ENCODE results near the gene LARP4B.

Gene LARP4B

GRCh38 chr10:813286-813685 is 118.2 kb downstream of the LARP4B start:
- Mint-ChIP-seq H3K27ac (no peak overlapping the region), H3K36me3 (ENCODE audit: low read depth) (peaks cover 35% of the 10 kb centered on the region), H3K27me3 (ENCODE audit: low read depth) (no peaks in the 10 kb centered on the region), H3K4me3 (no peak overlapping the region), H3K4me1 (ENCODE audit: low read depth) (no peaks in the 10 kb centered on the region), H3K9me3 (no peaks in the 10 kb centered on the region)

- Mint-ChIP-seq H3K27me3 (ENCODE audit: low read depth) (no peaks in the 10 kb centered on the region), H3K27ac (no peak overlapping the region), H3K9me3 (no peaks in the 10 kb centered on the region), H3K36me3 (ENCODE audit: low read depth) (peaks cover 35% of the 10 kb centered on the region), H3K4me3 (no peak overlapping the region), H3K4me1 (ENCODE audit: low read depth) (no peaks in the 10 kb centered on the region)
These were observed 118.7 kb downstream of the LARP4B start for GRCh38 chr10:812787-813186.

GRCh38 chr10:811379-812175 is 119.9 kb downstream of the LARP4B start:
- Mint-ChIP-seq H3K4me3 (no peak overlapping the region), H3K9me3 (no peaks in the 10 kb centered on the region), H3K27me3 (ENCODE audit: low read depth) (no peaks in the 10 kb centered on the region), H3K27ac (no peak overlapping the region), H3K36me3 (ENCODE audit: low read depth) (peaks cover 32% of the 10 kb centered on the region), H3K4me1 (ENCODE audit: low read depth) (no peaks in the 10 kb centered on the region)

- Mint-ChIP-seq H3K9me3 (no peaks in the 10 kb centered on the region), H3K4me1 (ENCODE audit: low read depth) (no peaks in the 10 kb centered on the region), H3K36me3 (ENCODE audit: low read depth) (peaks cover 29% of the 10 kb centered on the region), H3K27ac (no peak overlapping the region), H3K4me3 (no peak overlapping the region), H3K27me3 (ENCODE audit: low read depth) (no peaks in the 10 kb centered on the region)
These were observed 121.1 kb downstream of the LARP4B start for GRCh38 chr10:810351-810846.

GRCh38 chr10:809671-810350 is 121.7 kb downstream of the LARP4B start:
- H3K4me3 Mint-ChIP-seq = no peak overlapping the region
- peaks cover under 1% of the 10 kb centered on the region for H3K4me1 Mint-ChIP-seq (ENCODE audit: low read depth)
- no peak overlapping the region for H3K27ac Mint-ChIP-seq
- H3K27me3 Mint-ChIP-seq (ENCODE audit: low read depth) = no peaks in the 10 kb centered on the region
- no peaks in the 10 kb centered on the region for H3K9me3 Mint-ChIP-seq
- H3K36me3 Mint-ChIP-seq (ENCODE audit: low read depth) = peaks cover 24% of the 10 kb centered on the region

- Mint-ChIP-seq H3K27me3 (ENCODE audit: low read depth) (no peaks in the 10 kb centered on the region), H3K27ac (no peak overlapping the region), H3K4me1 (ENCODE audit: low read depth) (peaks cover 3% of the 10 kb centered on the region), H3K9me3 (no peaks in the 10 kb centered on the region), H3K4me3 (no peak overlapping the region), H3K36me3 (ENCODE audit: low read depth) (peaks cover 17% of the 10 kb centered on the region)
These were observed 123.5 kb downstream of the LARP4B start for GRCh38 chr10:807958-808353.

- no peak overlapping the region for H3K27ac Mint-ChIP-seq
- H3K27me3 Mint-ChIP-seq (ENCODE audit: low read depth) = no peaks in the 10 kb centered on the region
- H3K4me1 Mint-ChIP-seq (ENCODE audit: low read depth) = peaks cover 3% of the 10 kb centered on the region
- no peak overlapping the region for H3K4me3 Mint-ChIP-seq
- H3K9me3 Mint-ChIP-seq = no peaks in the 10 kb centered on the region
- H3K36me3 Mint-ChIP-seq (ENCODE audit: low read depth) = peaks cover 15% of the 10 kb centered on the region
These were observed 124.1 kb downstream of the LARP4B start for GRCh38 chr10:807163-807957.

GRCh38 chr10:806451-807162 is 124.9 kb downstream of the LARP4B start:
- Mint-ChIP-seq H3K27me3 (ENCODE audit: low read depth) (no peaks in the 10 kb centered on the region), H3K27ac (no peak overlapping the region), H3K4me3 (no peak overlapping the region), H3K36me3 (ENCODE audit: low read depth) (peaks cover 14% of the 10 kb centered on the region), H3K4me1 (ENCODE audit: low read depth) (peaks cover 3% of the 10 kb centered on the region), H3K9me3 (no peaks in the 10 kb centered on the region)

GRCh38 chr10:805620-806305 is 125.7 kb downstream of the LARP4B start:
- Mint-ChIP-seq H3K4me1 (ENCODE audit: low read depth) (peaks cover 3% of the 10 kb centered on the region), H3K27me3 (ENCODE audit: low read depth) (no peaks in the 10 kb centered on the region), H3K27ac (no peak overlapping the region), H3K4me3 (no peak overlapping the region), H3K9me3 (no peaks in the 10 kb centered on the region), H3K36me3 (ENCODE audit: low read depth) (peaks cover 14% of the 10 kb centered on the region)

GRCh38 chr10:804787-805619 is 126.5 kb downstream of the LARP4B start:
- H3K4me1 Mint-ChIP-seq (ENCODE audit: low read depth) = peaks cover 3% of the 10 kb centered on the region
- H3K36me3 Mint-ChIP-seq (ENCODE audit: low read depth) = peaks cover 14% of the 10 kb centered on the region
- H3K9me3 Mint-ChIP-seq = peaks cover 4% of the 10 kb centered on the region
- no peak overlapping the region for H3K4me3 Mint-ChIP-seq
- no peak overlapping the region for H3K27ac Mint-ChIP-seq
- H3K27me3 Mint-ChIP-seq (ENCODE audit: low read depth) = no peaks in the 10 kb centered on the region

- Mint-ChIP-seq H3K27ac (no peak overlapping the region), H3K4me3 (no peak overlapping the region), H3K4me1 (ENCODE audit: low read depth) (peaks cover 3% of the 10 kb centered on the region), H3K36me3 (ENCODE audit: low read depth) (peaks cover 14% of the 10 kb centered on the region), H3K9me3 (peaks cover 11% of the 10 kb centered on the region), H3K27me3 (ENCODE audit: low read depth) (no peaks in the 10 kb centered on the region)
These were observed 127.2 kb downstream of the LARP4B start for GRCh38 chr10:804191-804781.

- peaks cover 13% of the 10 kb centered on the region for H3K36me3 Mint-ChIP-seq (ENCODE audit: low read depth)
- peaks cover 22% of the 10 kb centered on the region for H3K9me3 Mint-ChIP-seq
- H3K27me3 Mint-ChIP-seq (ENCODE audit: low read depth) = no peaks in the 10 kb centered on the region
- H3K4me1 Mint-ChIP-seq (ENCODE audit: low read depth) = peaks cover 3% of the 10 kb centered on the region
- H3K4me3 Mint-ChIP-seq = no peak overlapping the region
- no peak overlapping the region for H3K27ac Mint-ChIP-seq
These were observed 128.3 kb downstream of the LARP4B start for GRCh38 chr10:803041-803741.

All from T-helper 1 cell treated with Interleukin-12 subunit alpha and Interleukin-12 subunit beta and Interleukin-4 antibody, amounts not matched to agents 30 μg/mL and 1 μg/mL, for 36 hours (primary cell).